ENCODE data around the gene FADS2.

Gene FADS2

GRCh38 chr11:61820174-61820573, 7.9 kb upstream of the FADS2 start:
- no peaks in the 10 kb centered on the region for H3K9me3 ChIP-seq
- H3K4me1 ChIP-seq, result peaks cover 10% of the 10 kb centered on the region
- peak in 1 of 2 experiments; percentile 25 for DNase-seq (ENCODE audit: low spot score in 2 of 2)
- in situ Hi-C loops (cut with MboI; ENCODE audit: low sequenced_read_pairs), result no loop called here
- no peak overlapping the region for H3K4me3 ChIP-seq
- no peaks in the 10 kb centered on the region for H3K27me3 ChIP-seq (ENCODE audit: low read depth)
- H3K36me3 ChIP-seq (replicated peaks), result no peaks in the 10 kb centered on the region; the same call in 1 of the 2 replicates

GRCh38 chr11:61826930-61827570, 1.1 kb upstream of the FADS2 start:
- H3K9me3 ChIP-seq, result no peaks in the 10 kb centered on the region
- in situ Hi-C loops (cut with MboI; ENCODE audit: low sequenced_read_pairs), result no loop called here
- H3K36me3 ChIP-seq (replicated peaks), result peaks cover 3% of the 10 kb centered on the region; the same call in 1 of the 2 replicates
- DNase-seq (ENCODE audit: low spot score in 2 of 2), result peak in 1 of 2 experiments; percentile 17
- H3K4me1 ChIP-seq, result peaks cover 17% of the 10 kb centered on the region
- H3K4me3 ChIP-seq, result peak overlapping the region; percentile 74
- H3K27me3 ChIP-seq (ENCODE audit: low read depth), result no peaks in the 10 kb centered on the region

GRCh38 chr11:61828379-61828628, 204 bp downstream of the FADS2 start:
- Histone ChIP-seq H3K9me3 (no peaks in the 10 kb centered on the region), H3K4me3 (peak overlapping the region; percentile 74), H3K36me3 (replicated peaks) (peaks cover 6% of the 10 kb centered on the region; the same call in 1 of the 2 replicates), H3K27me3 (ENCODE audit: low read depth) (no peaks in the 10 kb centered on the region), H3K4me1 (peaks cover 17% of the 10 kb centered on the region)
- in situ Hi-C loops (cut with MboI; ENCODE audit: low sequenced_read_pairs), result no loop called here
- no peak for DNase-seq (ENCODE audit: low spot score in 2 of 2)

DNA sequence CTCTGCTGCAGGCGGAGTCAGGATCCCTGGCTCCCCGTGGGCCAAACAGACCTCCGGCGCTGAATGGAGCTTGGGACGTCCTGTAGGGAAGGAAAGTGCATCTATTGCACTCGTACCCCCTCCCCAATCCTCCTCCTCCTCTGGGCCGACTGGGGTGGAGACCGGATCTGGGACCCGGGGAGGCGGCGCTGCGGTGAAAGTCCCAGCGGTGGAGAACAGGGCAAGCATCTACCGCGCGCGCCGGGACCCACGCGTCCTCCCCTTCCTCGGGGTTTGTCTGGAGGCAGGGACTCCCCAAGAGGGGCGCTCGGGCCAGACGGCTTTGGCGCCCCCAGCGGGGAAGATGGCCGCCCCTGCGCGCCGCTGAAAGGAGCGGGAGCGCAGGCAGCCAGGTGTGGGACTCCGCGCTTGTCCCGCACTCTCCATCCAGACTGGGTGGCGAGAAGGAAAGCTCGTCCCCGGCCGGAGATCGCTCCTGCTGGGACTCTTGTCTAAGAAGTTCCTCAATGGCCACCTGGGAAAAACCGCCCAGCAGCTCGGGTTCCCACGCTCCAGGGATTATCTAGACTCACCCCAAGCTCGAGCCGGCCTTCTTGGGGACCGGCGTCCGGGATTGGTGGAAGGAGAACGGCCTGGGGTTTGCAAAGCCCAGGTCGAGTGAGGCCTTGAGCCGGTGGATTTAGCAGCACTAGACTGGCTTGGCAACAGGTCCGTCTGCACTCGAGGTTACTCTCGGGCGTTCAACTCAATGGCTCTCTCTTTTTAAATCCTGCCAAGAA, 718 bp downstream of the FADS2 start:
- Histone ChIP-seq H3K4me1 (peaks cover 17% of the 10 kb centered on the region), H3K36me3 (replicated peaks) (peaks cover 10% of the 10 kb centered on the region; the same call in 1 of the 2 replicates), H3K9me3 (no peaks in the 10 kb centered on the region), H3K4me3 (peak overlapping the region; percentile 74), H3K27me3 (ENCODE audit: low read depth) (no peaks in the 10 kb centered on the region)
- DNase-seq (ENCODE audit: low spot score in 2 of 2), result peak; percentile 37 to 64
- in situ Hi-C loops (cut with MboI; ENCODE audit: low sequenced_read_pairs), result no loop called here

DNA sequence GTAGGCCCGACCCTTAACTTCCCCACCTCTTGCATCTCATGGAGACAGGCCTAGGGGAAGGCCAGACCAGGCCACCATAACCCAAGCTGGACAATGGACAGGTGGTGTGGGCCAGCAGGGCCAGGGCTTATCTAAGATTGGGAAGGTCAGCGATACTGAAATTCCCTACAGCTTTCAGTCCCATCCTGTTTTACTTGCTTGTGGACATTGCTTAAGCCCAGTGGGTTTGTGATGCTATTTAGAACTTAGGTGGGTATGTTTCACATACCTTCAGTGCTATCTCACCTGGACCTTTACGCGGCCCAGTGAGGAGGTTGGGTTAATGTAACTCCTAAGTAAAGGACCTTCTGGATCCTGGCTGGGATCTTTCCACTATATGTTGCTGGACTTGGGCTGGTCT, 1.7 kb downstream of the FADS2 start:
- peak overlapping the region; percentile 74 for H3K4me3 ChIP-seq
- H3K4me1 ChIP-seq, result peaks cover 21% of the 10 kb centered on the region
- H3K36me3 ChIP-seq (replicated peaks), result peaks cover 14% of the 10 kb centered on the region; the same call in 1 of the 2 replicates
- no peaks in the 10 kb centered on the region for H3K9me3 ChIP-seq
- no peaks in the 10 kb centered on the region for H3K27me3 ChIP-seq (ENCODE audit: low read depth)
- in situ Hi-C loops (cut with MboI; ENCODE audit: low sequenced_read_pairs), result no loop called here
- no peak for DNase-seq (ENCODE audit: low spot score in 2 of 2)

- peaks cover 21% of the 10 kb centered on the region for H3K4me1 ChIP-seq
- DNase-seq (ENCODE audit: low spot score in 2 of 2), result no peak
- H3K9me3 ChIP-seq, result no peaks in the 10 kb centered on the region
- H3K4me3 ChIP-seq, result peak overlapping the region; percentile 74
- in situ Hi-C loops (cut with MboI; ENCODE audit: low sequenced_read_pairs), result no loop called here
- no peaks in the 10 kb centered on the region for H3K27me3 ChIP-seq (ENCODE audit: low read depth)
- peaks cover 14% of the 10 kb centered on the region; the same call in 1 of the 2 replicates for H3K36me3 ChIP-seq (replicated peaks)
Measured at GRCh38 chr11:61830237-61831105, 2.4 kb downstream of the FADS2 start.

- Histone ChIP-seq H3K9me3 (no peaks in the 10 kb centered on the region), H3K4me1 (peaks cover 16% of the 10 kb centered on the region), H3K4me3 (no peak overlapping the region), H3K27me3 (ENCODE audit: low read depth) (no peaks in the 10 kb centered on the region), H3K36me3 (replicated peaks) (peaks cover 19% of the 10 kb centered on the region)
- in situ Hi-C loops (cut with MboI; ENCODE audit: low sequenced_read_pairs), result no loop called here
- DNase-seq (ENCODE audit: low spot score in 2 of 2), result no peak
Measured at GRCh38 chr11:61832207-61832606, 4.1 kb downstream of the FADS2 start.

DNA sequence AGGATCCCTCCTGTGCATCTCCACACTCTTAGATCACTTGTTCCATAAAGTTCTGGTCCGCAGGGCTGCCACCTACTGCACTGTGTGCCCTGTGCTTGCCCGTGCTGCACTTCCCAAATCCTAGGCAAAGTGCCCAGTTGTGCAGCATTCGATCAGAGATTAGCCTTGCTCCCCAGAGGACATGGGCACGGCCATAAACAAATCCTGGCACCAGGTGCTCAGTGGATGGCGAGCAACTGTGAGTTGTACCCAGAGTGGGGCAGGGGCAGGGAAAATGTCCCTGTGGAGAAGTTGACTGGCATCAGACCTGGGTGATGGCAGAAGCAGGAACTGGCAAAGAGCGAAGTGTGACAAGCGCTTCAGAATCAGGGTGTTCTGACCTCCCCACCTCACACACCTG, 4.7 kb downstream of the FADS2 start:
- Histone ChIP-seq H3K4me3 (no peak overlapping the region), H3K36me3 (replicated peaks) (peaks cover 24% of the 10 kb centered on the region), H3K27me3 (ENCODE audit: low read depth) (no peaks in the 10 kb centered on the region), H3K4me1 (peaks cover 15% of the 10 kb centered on the region), H3K9me3 (no peaks in the 10 kb centered on the region)
- DNase-seq (ENCODE audit: low spot score in 2 of 2), result no peak
- in situ Hi-C loops (cut with MboI; ENCODE audit: low sequenced_read_pairs), result no loop called here

- DNase-seq (ENCODE audit: low spot score in 2 of 2), result no peak
- Histone ChIP-seq H3K27me3 (ENCODE audit: low read depth) (no peaks in the 10 kb centered on the region), H3K4me1 (peaks cover 15% of the 10 kb centered on the region), H3K4me3 (no peak overlapping the region), H3K9me3 (no peaks in the 10 kb centered on the region), H3K36me3 (replicated peaks) (peaks cover 27% of the 10 kb centered on the region)
- in situ Hi-C loops (cut with MboI; ENCODE audit: low sequenced_read_pairs), result no loop called here
Measured at GRCh38 chr11:61833471-61833870, 5.4 kb downstream of the FADS2 start.

DNA sequence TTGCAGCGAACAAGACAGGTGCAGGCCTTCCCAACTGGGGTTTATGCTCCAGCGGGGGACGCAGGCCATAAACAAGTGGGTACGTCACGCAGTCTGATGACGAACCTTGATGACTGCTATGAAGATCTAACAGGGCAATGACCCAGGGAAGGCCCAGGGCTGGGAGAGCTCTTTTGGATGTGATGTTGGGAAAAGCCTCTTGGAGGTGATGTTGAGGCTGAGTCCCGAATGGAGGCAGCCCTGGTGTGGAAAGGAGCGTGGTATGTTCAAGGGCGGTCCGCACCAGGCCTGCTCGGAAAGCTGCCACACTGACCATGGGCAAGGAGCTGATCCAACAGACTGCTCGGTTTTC, 5.8 kb downstream of the FADS2 start:
- peaks cover 31% of the 10 kb centered on the region for H3K36me3 ChIP-seq (replicated peaks)
- DNase-seq (ENCODE audit: low spot score in 2 of 2), result no peak
- in situ Hi-C loops (cut with MboI; ENCODE audit: low sequenced_read_pairs), result no loop called here
- no peaks in the 10 kb centered on the region for H3K9me3 ChIP-seq
- peaks cover 15% of the 10 kb centered on the region for H3K4me1 ChIP-seq
- H3K4me3 ChIP-seq, result no peak overlapping the region
- H3K27me3 ChIP-seq (ENCODE audit: low read depth), result no peaks in the 10 kb centered on the region

GRCh38 chr11:61834278-61835048, 6.4 kb downstream of the FADS2 start:
- Histone ChIP-seq H3K36me3 (replicated peaks) (peaks cover 36% of the 10 kb centered on the region), H3K9me3 (no peaks in the 10 kb centered on the region), H3K4me1 (peaks cover 15% of the 10 kb centered on the region), H3K27me3 (ENCODE audit: low read depth) (no peaks in the 10 kb centered on the region), H3K4me3 (no peak overlapping the region)
- in situ Hi-C loops (cut with MboI; ENCODE audit: low sequenced_read_pairs), result no loop called here
- DNase-seq (ENCODE audit: low spot score in 2 of 2), result peak in 1 of 2 experiments; percentile 57

DNA sequence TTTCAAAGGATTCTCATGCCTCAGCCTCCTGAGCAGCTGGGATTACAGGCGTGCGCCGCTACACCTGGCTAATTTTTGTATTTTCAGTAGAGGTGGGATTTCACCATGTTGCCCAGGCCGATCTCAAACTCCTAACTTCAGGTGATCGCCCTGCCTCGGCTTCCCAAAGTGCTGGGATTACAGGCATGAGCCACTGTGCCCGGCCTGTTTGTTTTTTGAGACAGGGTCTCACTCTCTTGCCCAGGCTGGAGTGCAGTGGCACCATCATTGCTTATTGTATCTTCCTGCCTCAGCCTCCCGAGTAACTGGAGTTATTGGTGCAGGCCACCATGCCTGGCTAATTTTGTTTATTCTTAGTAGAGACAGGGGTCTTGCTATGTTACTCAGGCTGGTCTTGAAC, 8.1 kb downstream of the FADS2 start:
- no peak overlapping the region for H3K4me3 ChIP-seq
- H3K4me1 ChIP-seq, result peaks cover 4% of the 10 kb centered on the region
- peaks cover 51% of the 10 kb centered on the region for H3K36me3 ChIP-seq (replicated peaks)
- H3K9me3 ChIP-seq, result no peaks in the 10 kb centered on the region
- no peak for DNase-seq (ENCODE audit: low spot score in 2 of 2)
- H3K27me3 ChIP-seq (ENCODE audit: low read depth), result no peaks in the 10 kb centered on the region
- in situ Hi-C loops (cut with MboI; ENCODE audit: low sequenced_read_pairs), result no loop called here

- Histone ChIP-seq H3K4me1 (peaks cover 4% of the 10 kb centered on the region), H3K4me3 (no peak overlapping the region), H3K27me3 (ENCODE audit: low read depth) (no peaks in the 10 kb centered on the region), H3K36me3 (replicated peaks) (peaks cover 64% of the 10 kb centered on the region), H3K9me3 (no peaks in the 10 kb centered on the region)
- DNase-seq (ENCODE audit: low spot score in 2 of 2), result no peak
- in situ Hi-C loops (cut with MboI; ENCODE audit: low sequenced_read_pairs), result no loop called here
Measured at GRCh38 chr11:61837411-61838005, 9.4 kb downstream of the FADS2 start.

All from HAP-1 (cell line).